Measurements from ENCODE around the gene CCDC148. TPM values are rescaled to one million over a fixed set of nuclear protein-coding genes. Genes with fewer than 3 reads are reported as not detected.
A peak's percentile ranks its signal among the peaks of the same experiment; 100 is the strongest.

CCDC148 gene
- total and polyA plus RNA-seq, 2 donors (not counting 3 experiments of a cell fraction or from before 2014, with no cell fraction given): 0.04 to 0.69 TPM

- no peaks in the 10 kb centered on the region for H3K9me3 ChIP-seq (replicated peaks; ENCODE audit: control insufficient read depth, insufficient read depth, low read length)
- intact Hi-C loops (cut with micrococcal nuclease) (no loop called here), dilution Hi-C loops (cut with MboI; ENCODE audit: extremely low pct_ligation_motif_present, low sequenced_read_pairs) (no loop called here)
- H3K79me2 ChIP-seq (ENCODE audit: control insufficient read depth, insufficient read depth, low read length): peaks cover 57% of the 10 kb centered on the region
- H3K9ac ChIP-seq (replicated peaks; ENCODE audit: extremely low read depth, insufficient read depth, low read length): no peak overlapping the region
- POLR2A ChIA-PET: no interaction called here
- H4K20me1 ChIP-seq (replicated peaks; ENCODE audit: control insufficient read depth, extremely low read depth, insufficient read depth, low read length): peaks cover 5% of the 10 kb centered on the region
- DNase-seq (ENCODE audit: low read depth, low spot score) (no peak), FAIRE-seq (no peak)
- H3K36me3 ChIP-seq (ENCODE audit: control insufficient read depth in 2 of 2, extremely low read depth in 1 of 2, insufficient read depth in 2 of 2, low read length in 2 of 2): no peaks in the 10 kb centered on the region
- H3K4me3 ChIP-seq (replicated peaks in 1 of 3; ENCODE audit: insufficient read depth in 1 of 3, low read depth in 1 of 3, low read length in 3 of 3): no peak overlapping the region
- no peaks in the 10 kb centered on the region for H3K27me3 ChIP-seq (ENCODE audit: control insufficient read depth in 2 of 2, insufficient read depth in 2 of 2, low read length in 2 of 2)
- H3K9me1 ChIP-seq (replicated peaks; ENCODE audit: control insufficient read depth, extremely low read depth, insufficient read depth, low read length): no peaks in the 10 kb centered on the region
- no TSS peak for BruUV-seq (replicated peaks)
- no peak overlapping the region for H3K4me2 ChIP-seq (ENCODE audit: insufficient read depth, low read length)
- no peak for TF ChIP-seq FOS (IDR thresholded peaks at IDR 0.05; ENCODE audit: borderline replicate concordance, insufficient read depth, low read length)
- H3K4me1 ChIP-seq (ENCODE audit: control insufficient read depth, extremely low read depth, insufficient read depth, low read length): peaks cover 10% of the 10 kb centered on the region
- H3K27ac ChIP-seq (ENCODE audit: insufficient read depth, low read depth, low read length): no peak overlapping the region
- H2AFZ ChIP-seq (ENCODE audit: low read depth, low read length): no peak overlapping the region
- CTCF ChIA-PET: interaction anchor here (1.1 to 1.7 kb wide), 2 partner anchors 11 to 17 kb away, joined by 4 read pairs; no protein-coding TSS in a partner anchor
These were observed 32.1 kb upstream of the CCDC148 start for GRCh38 chr2:158488442-158489216.

- Histone ChIP-seq H3K36me3 (ENCODE audit: control insufficient read depth in 2 of 2, extremely low read depth in 1 of 2, insufficient read depth in 2 of 2, low read length in 2 of 2) (no peaks in the 10 kb centered on the region), H4K20me1 (replicated peaks; ENCODE audit: control insufficient read depth, extremely low read depth, insufficient read depth, low read length) (peaks cover 5% of the 10 kb centered on the region), H3K27ac (ENCODE audit: insufficient read depth, low read depth, low read length) (no peak overlapping the region), H3K79me2 (ENCODE audit: control insufficient read depth, insufficient read depth, low read length) (peaks cover 57% of the 10 kb centered on the region), H3K27me3 (ENCODE audit: control insufficient read depth in 2 of 2, insufficient read depth in 2 of 2, low read length in 2 of 2) (no peaks in the 10 kb centered on the region), H3K9me1 (replicated peaks; ENCODE audit: control insufficient read depth, extremely low read depth, insufficient read depth, low read length) (no peaks in the 10 kb centered on the region), H2AFZ (ENCODE audit: low read depth, low read length) (no peak overlapping the region), H3K4me3 (replicated peaks in 1 of 3; ENCODE audit: insufficient read depth in 1 of 3, low read depth in 1 of 3, low read length in 3 of 3) (no peak overlapping the region), H3K9me3 (replicated peaks; ENCODE audit: control insufficient read depth, insufficient read depth, low read length) (no peaks in the 10 kb centered on the region), H3K4me2 (ENCODE audit: insufficient read depth, low read length) (no peak overlapping the region), H3K4me1 (ENCODE audit: control insufficient read depth, extremely low read depth, insufficient read depth, low read length) (peaks cover 10% of the 10 kb centered on the region), H3K9ac (replicated peaks; ENCODE audit: extremely low read depth, insufficient read depth, low read length) (no peak overlapping the region)
- FAIRE-seq (no peak), DNase-seq (ENCODE audit: low read depth, low spot score) (peak; percentile 56)
- intact Hi-C loops (cut with micrococcal nuclease): no loop called here
- TF ChIP-seq FOS (IDR thresholded peaks at IDR 0.05; ENCODE audit: borderline replicate concordance, insufficient read depth, low read length): no peak
- dilution Hi-C loops (cut with MboI; ENCODE audit: extremely low pct_ligation_motif_present, low sequenced_read_pairs): no loop called here
- BruUV-seq (replicated peaks): no TSS peak
- CTCF ChIA-PET: interaction anchor here (1.0 to 1.7 kb wide), 3 partner anchors 10 to 258 kb away, joined by 3 to 4 read pairs (median 4); no protein-coding TSS in a partner anchor
- POLR2A ChIA-PET: no interaction called here
These were observed 30.9 kb upstream of the CCDC148 start for GRCh38 chr2:158487419-158487818.

Measured in endothelial cell of umbilical vein (primary cell).